Calu3 (cell line): ENCODE results near the gene FER. TPM values are rescaled to one million over a fixed set of nuclear protein-coding genes. Genes with fewer than 3 reads are reported as not detected.

ENCODE experiments used
- BruUV-seq: library from RNA; stranded (reverse); fragments of 400-500 nt; replicated peaks from 2 replicates; lab custom pipeline; 2021; lab: Mats Ljungman, UMichigan
- CTCF ChIA-PET: fragments of 300-600 bp; sonication (Branson Sonifier 250); formaldehyde crosslinking; loops from one replicate; lab custom pipeline; 2022; ENCODE audit warnings: antibody characterized with exemption; lab: Charles Lee
- DNase-seq: peaks from one replicate; pipeline ENCODE4 v3.0.0; 2022
- H3K27ac Mint-ChIP-seq: one replicate; pipeline ENCODE4 v1.8.0; 2022; ENCODE audit warnings: mixed read lengths; ENCODE audit not compliant: unreplicated experiment
- H3K27me3 Mint-ChIP-seq: one replicate; pipeline ENCODE4 v1.8.0; 2022; ENCODE audit warnings: mixed read lengths; ENCODE audit not compliant: unreplicated experiment
- H3K36me3 Mint-ChIP-seq: one replicate; pipeline ENCODE4 v1.8.0; 2022; ENCODE audit warnings: mild to moderate bottlenecking, moderate library complexity, mixed read lengths; ENCODE audit not compliant: insufficient read depth, unreplicated experiment
- H3K4me1 Mint-ChIP-seq: one replicate; pipeline ENCODE4 v1.8.0; 2022; ENCODE audit warnings: mild to moderate bottlenecking, low read depth, mixed read lengths; ENCODE audit not compliant: unreplicated experiment
- H3K4me3 Mint-ChIP-seq: one replicate; pipeline ENCODE4 v1.8.0; 2022; ENCODE audit warnings: mild to moderate bottlenecking, low read depth, moderate library complexity, mixed read lengths; ENCODE audit not compliant: unreplicated experiment
- H3K9me3 Mint-ChIP-seq: one replicate; pipeline ENCODE4 v1.8.0; 2022; ENCODE audit warnings: low read depth, mixed read lengths; ENCODE audit not compliant: unreplicated experiment
- CTCF ChIP-seq: fragments of 200-600 bp; IDR thresholded peaks from one replicate; pipeline ENCODE4 v1.8.0; 2022; ENCODE audit warnings: antibody characterized with exemption; ENCODE audit not compliant: unreplicated experiment
- intact Hi-C: fragments of 100-400 bp; cut with micrococcal nuclease; formaldehyde crosslinking; loops from one replicate; pipeline ENCODE4 v1.10.0; 2022; ENCODE audit not compliant: unreplicated experiment
- total RNA-seq: library from RNA; stranded (reverse); gene quantifications from 2 replicates; pipeline ENCODE4 v1.2.3, GENCODE V29; 2022

The FER gene
- total RNA-seq, 1 experiment from 2014 or later, result 32.9 TPM

GRCh38 chr5:109083937-109084336 lies 336.2 kb downstream of the FER start:
- H3K4me1 Mint-ChIP-seq, result peaks cover 16% of the 10 kb centered on the region
- no peak overlapping the region for H3K27ac Mint-ChIP-seq
- no peaks in the 10 kb centered on the region for H3K36me3 Mint-ChIP-seq
- H3K27me3 Mint-ChIP-seq, result no peaks in the 10 kb centered on the region
- DNase-seq, result no peak
- CTCF ChIA-PET, result no interaction called here
- no peaks in the 10 kb centered on the region for H3K9me3 Mint-ChIP-seq
- BruUV-seq, result no TSS peak
- intact Hi-C loops, result no loop called here
- H3K4me3 Mint-ChIP-seq, result no peak overlapping the region
- no peak for TF ChIP-seq CTCF

GRCh38 chr5:109089191-109089590 lies 341.5 kb downstream of the FER start:
- CTCF ChIA-PET, result interaction anchor here (0.7 kb wide), 1 partner anchor 10 kb away, joined by 3 read pairs; no protein-coding TSS in a partner anchor
- BruUV-seq, result no TSS peak
- H3K4me1 Mint-ChIP-seq, result no peaks in the 10 kb centered on the region
- intact Hi-C loops, result no loop called here
- H3K27ac Mint-ChIP-seq, result no peak overlapping the region
- H3K27me3 Mint-ChIP-seq, result no peaks in the 10 kb centered on the region
- no peak for TF ChIP-seq CTCF
- no peaks in the 10 kb centered on the region for H3K36me3 Mint-ChIP-seq
- no peak overlapping the region for H3K4me3 Mint-ChIP-seq
- DNase-seq, result no peak
- no peaks in the 10 kb centered on the region for H3K9me3 Mint-ChIP-seq

GRCh38 chr5:109099081-109099480 lies 351.4 kb downstream of the FER start:
- BruUV-seq, result no TSS peak
- CTCF ChIA-PET, result interaction anchor here (0.6 kb wide), 1 partner anchor 10 kb away, joined by 3 read pairs; no protein-coding TSS in a partner anchor

GRCh38 chr5:109100971-109101370 lies 353.3 kb downstream of the FER start:
- Mint-ChIP-seq H3K36me3 (no peaks in the 10 kb centered on the region), H3K4me3 (no peak overlapping the region), H3K27me3 (no peaks in the 10 kb centered on the region), H3K9me3 (no peaks in the 10 kb centered on the region), H3K27ac (no peak overlapping the region), H3K4me1 (no peaks in the 10 kb centered on the region)
- no TSS peak for BruUV-seq
- intact Hi-C loops, result no loop called here
- no peak for DNase-seq
- no peak for TF ChIP-seq CTCF
- CTCF ChIA-PET, result no interaction called here

More at GRCh38 chr5:109099081-109099480, 351.4 kb downstream of the FER start:
- DNase-seq, result no peak
- TF ChIP-seq CTCF, result no peak
- H3K36me3 Mint-ChIP-seq, result no peaks in the 10 kb centered on the region
- H3K27me3 Mint-ChIP-seq, result no peaks in the 10 kb centered on the region
- H3K4me1 Mint-ChIP-seq, result no peaks in the 10 kb centered on the region
- no peak overlapping the region for H3K4me3 Mint-ChIP-seq
- no peaks in the 10 kb centered on the region for H3K9me3 Mint-ChIP-seq
- intact Hi-C loops, result loop anchor here (10.0 kb wide), 1 partner anchor 376 kb away; no protein-coding TSS in a partner anchor
- no peak overlapping the region for H3K27ac Mint-ChIP-seq
